GM19324 (cell line): ENCODE measurements around the gene NHS.
"Not testable (repeated sequence)": the region's sequence is repeated elsewhere in the genome, so short reads cannot be mapped to it uniquely, and the experiment has no call there.

Source experiments
- ATAC-seq: cut with Tn5 transposase; IDR thresholded peaks from one replicate; pipeline ENCODE4 v1.9.1; 2021; ENCODE audit warnings: mild to moderate bottlenecking, moderate library complexity; ENCODE audit not compliant: unreplicated experiment, low FRiP score

NHS gene

GRCh38 chrX:17442898-17443297 is 67.9 kb downstream of the NHS start:
- ATAC-seq, result no peak

- ATAC-seq, result no peak
These were observed 68.6 kb downstream of the NHS start for GRCh38 chrX:17443556-17443955.

- ATAC-seq, result not testable (repeated sequence)
These were observed 71.3 kb downstream of the NHS start for GRCh38 chrX:17446269-17446668.

DNA sequence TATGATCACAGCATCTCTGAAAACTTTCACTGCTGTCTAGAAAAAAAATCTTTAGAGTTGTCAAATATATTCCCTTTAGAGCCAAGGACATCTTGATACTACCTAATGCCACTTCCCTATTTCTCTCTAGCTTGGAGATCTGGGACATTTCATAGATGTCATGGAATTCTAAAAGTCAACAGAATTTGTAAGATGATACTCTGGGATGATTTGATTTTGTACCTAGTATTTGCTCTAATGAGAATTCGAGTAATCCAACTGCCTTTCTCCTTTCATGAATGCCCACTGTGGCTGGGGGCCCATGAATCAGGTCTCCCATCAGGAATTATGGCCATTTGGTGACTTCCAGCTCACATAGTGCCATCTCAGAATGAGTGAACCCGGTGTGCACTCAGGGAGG is 73.2 kb downstream of the NHS start:
- no peak for ATAC-seq

GRCh38 chrX:17449866-17450265 is 74.9 kb downstream of the NHS start:
- ATAC-seq, result no peak

DNA sequence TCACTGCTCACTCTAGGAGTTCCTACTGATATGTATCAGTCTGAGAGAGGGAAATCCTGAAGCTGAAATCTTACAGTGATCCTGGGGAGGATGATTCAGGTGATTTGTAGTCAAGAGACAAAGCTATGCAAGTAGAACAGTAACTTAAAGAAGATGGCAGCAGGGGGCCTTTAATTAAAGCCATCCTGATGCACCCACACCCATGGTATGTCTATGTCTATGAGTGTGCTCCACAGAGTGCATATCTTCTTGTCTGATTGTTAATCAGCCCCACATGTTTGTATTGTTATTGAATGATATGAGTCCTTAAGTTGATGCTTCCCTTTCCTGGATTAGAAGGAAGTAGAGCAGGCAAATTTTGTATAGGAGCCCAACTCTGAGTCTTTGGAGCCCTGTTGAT is 78.8 kb downstream of the NHS start:
- ATAC-seq, result no peak

GRCh38 chrX:17456526-17456925 is 81.5 kb downstream of the NHS start:
- no peak for ATAC-seq

- no peak for ATAC-seq
These were observed 84.1 kb downstream of the NHS start for GRCh38 chrX:17459008-17459611.

DNA sequence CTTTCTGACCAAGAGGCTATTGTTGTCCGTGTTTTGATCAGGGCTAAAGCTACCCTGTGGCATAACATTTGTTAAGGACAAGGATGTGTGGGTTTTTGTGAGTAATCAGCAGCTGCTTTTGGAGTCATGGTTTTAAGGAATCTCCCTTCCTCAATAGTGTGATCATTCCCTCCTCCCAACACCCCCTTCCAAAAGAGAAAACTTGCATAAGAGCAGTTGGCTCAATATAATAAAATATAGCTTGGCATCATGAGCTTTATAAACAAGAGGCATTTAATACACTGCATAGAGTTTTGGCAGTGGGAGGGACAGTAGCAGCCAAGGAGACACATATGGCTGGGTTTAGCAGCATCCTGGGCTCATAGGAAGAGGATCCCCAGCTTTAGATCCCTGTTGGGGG is 84.7 kb downstream of the NHS start:
- ATAC-seq, result no peak

DNA sequence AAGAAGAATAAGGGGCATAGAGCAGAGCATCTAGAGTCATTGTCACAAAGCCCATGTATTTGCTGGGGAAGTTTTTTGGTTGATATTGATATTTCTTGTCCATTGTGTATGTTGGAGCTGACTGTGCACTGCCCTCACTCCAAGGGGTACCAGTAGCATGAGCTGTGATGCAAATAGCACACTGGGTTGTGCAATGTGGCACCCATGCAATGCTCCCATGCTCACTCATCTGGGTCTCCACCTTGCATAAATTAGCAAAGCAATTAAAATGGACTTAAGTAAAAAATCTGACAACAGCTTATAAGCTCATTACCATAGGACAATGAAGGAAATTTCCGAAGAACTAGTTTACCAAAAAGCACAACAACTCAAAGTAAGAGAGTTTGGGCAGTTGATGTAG is 87.9 kb downstream of the NHS start:
- ATAC-seq, result no peak

DNA sequence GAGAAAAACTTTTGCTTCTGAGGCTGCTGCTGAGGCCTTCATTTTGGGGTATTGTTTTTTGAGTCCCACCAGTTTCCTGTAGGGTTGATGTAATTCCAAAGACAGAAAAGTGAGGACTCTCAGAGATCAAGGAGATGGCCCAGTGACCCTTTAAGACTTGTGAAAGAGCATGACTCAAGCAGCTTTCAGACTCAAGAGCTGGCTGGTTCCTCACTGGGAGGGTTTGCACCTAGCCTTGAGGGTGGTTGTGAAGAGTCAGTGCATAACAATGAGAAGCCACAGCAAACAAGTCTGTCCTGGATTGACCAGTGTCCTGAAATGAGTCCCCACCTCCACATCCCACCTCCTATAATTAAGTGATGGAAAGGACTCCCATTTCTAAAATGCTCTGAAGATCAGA is 89.2 kb downstream of the NHS start:
- ATAC-seq, result no peak

DNA sequence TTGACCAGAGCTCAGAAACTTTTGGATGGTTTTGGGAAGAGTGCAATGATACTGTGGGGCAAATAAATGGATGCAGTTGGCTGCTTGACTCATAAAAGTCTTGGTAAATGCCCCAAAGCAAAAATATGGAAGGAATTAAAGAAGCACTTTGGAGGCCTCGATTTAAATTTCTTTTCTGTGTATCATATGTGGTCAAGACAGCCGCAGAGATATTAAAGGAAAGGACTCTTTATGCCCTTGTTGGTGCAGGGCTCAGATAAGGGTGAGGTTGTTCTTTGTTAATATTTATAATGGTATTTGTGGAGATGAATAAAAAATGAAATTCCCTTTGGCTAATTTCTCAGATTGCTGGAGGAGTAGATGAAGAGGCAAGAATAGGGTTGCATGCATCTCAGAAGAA is 90.2 kb downstream of the NHS start:
- ATAC-seq, result no peak

DNA sequence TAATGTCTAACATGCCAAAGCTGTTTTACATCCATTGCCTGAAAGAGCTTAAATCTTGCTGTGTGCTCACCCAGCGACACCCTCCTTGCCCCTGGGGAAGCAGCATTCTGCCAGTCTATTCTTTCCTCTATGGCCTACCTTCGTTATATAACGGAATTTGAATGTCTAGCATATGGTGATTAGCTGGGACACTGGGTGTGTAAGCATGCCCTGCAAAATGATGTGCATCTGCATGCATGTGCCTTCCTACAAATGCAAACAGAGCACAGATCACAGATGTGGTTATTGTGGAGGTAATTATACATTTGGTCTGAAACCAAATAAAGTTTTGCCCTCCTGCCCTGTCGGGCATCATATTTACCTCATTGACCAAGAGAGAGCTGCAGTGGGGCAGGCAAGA is 90.8 kb downstream of the NHS start:
- no peak for ATAC-seq

GRCh38 chrX:17470136-17470535 is 95.1 kb downstream of the NHS start:
- no peak for ATAC-seq

DNA sequence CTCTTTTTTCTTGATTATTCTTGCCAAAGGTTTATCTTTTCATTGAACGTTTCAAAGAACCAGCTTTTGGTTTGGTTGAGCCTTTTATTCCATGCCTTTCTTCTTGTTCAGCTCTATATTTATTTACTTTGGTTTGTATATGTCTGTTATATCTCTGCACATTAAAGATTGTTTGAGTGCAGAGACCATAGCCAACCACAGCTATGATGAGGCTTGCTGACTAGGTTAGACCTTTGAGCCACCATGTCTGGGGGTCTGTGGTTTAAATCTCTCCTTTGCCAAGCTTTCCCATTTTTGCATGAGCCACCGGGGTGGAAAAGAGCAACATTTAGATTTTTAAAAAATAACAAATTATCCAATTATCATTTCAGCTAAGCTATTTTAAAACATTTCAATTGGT is 96.1 kb downstream of the NHS start:
- ATAC-seq, result no peak

DNA sequence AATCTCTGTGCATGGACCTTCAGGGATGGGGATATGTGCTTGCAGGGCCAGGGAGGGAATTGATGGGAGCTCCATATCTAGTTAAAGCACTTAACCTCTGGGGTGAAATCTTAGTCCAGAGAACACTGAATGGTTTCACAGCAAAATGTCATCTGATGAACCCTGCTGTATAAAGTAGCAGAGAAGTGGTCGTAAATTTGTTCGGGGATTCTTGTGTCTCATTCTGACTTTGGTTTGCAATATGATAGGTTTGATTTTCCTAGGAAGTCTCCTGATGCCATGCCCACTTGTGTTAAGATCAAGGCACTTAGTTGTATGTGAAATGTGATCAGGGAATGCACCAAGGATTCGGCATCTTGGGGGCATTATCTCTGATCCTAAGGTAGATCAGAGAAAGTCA is 96.9 kb downstream of the NHS start:
- ATAC-seq, result no peak

- no peak for ATAC-seq
These were observed 97.4 kb downstream of the NHS start for GRCh38 chrX:17472424-17472823.

DNA sequence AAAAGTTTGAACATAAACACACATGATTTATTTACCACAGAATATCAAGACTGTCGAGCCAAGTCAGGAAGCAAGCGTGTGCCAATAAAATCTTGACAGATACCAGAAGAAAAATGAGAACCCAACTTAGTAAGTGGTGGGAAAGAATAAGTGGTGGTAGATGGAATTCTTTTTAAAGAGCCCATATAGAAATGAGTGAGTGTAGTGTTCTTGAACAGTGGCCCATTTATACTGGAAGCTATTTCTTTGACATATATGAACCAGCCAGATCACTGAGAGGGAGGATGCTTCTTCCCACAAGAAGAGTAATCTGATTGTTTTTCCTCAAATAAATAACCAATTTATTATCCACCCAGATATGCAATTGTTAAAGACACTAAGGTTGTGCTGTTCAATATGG is 98.0 kb downstream of the NHS start:
- ATAC-seq, result no peak

DNA sequence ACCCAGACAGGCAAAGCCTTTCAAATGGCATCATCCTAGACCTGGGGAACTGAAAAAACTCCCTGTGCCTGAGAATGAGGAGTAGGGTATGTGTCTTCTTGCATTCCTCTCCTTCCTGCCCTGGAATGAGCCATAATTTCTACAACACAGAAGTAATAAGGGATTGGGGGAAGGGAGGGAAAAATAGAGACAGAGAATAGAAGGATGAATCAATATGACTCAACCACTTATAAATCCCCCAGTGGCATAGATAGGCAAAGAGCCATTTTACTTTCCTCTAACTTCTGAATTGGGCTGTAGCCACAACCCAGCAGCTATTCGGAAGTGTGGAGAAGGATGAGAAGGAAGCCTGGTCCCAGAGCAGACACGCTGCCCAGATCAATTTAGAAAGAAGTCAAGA is 99.9 kb downstream of the NHS start:
- ATAC-seq, result no peak

DNA sequence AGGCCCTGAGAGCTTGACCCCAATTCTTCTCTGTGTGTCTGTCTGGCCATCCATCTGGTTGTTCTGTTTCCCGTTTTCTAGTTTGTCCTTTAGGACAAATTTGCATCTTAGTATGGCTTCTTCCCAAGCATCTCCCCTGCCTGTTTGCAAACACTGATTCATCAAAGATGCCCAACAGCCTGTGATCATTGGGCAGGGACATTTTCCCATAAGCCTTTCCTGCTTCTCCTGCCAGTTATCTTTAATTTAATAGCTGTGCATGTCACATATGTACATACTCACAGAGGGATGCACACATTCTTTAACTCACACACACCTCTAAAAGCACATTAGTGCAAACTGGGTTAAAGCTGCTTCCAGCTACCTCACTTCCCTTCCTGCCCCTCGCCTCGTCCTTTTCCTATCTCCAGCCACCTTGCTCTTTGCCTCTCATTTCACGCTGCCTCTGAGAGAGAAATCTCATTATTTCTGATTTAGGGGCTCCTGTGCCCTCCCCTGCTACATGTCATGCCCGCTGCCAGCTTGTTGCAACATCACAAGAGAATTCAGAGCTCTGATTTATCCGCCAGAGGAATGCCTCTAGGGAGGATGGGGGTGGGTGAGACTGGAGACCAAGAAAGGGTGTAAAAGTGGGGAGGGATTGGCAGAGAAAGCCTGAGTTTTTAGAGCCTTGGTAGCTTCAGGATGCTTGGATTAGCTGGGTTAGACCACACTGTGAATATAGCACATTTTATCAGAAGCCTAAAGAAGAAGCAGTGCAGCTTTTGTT is 100.6 kb downstream of the NHS start:
- no peak for ATAC-seq

GRCh38 chrX:17476411-17476810 is 101.4 kb downstream of the NHS start:
- no peak for ATAC-seq

GRCh38 chrX:17481086-17481485 is 106.1 kb downstream of the NHS start:
- no peak for ATAC-seq
